IMR-90 (cell line): ENCODE measurements around the gene STUB1.

Source experiments
- CEBPB ChIP-seq: IDR thresholded peaks from 2 replicates; pipeline ENCODE4 v1.6.1; 2012; ENCODE audit warnings: low read depth, low read length, improper control_type of control experiment
- CTCF ChIP-seq: conservative IDR thresholded peaks from 2 replicates; pipeline ENCODE4 v1.5.1; 2012; ENCODE audit warnings: mild to moderate bottlenecking, low read depth, low read length, improper control_type of control experiment
- MXI1 ChIP-seq: IDR thresholded peaks from 2 replicates; pipeline ENCODE4 v1.6.1; 2012; ENCODE audit warnings: low read depth, mild to moderate bottlenecking, low read length, moderate library complexity, borderline replicate concordance
- POLR2A ChIP-seq: IDR thresholded peaks from 2 replicates; pipeline ENCODE4 v1.6.1; 2012; ENCODE audit warnings: mild to moderate bottlenecking, low read depth, low read length
- RAD21 ChIP-seq: IDR thresholded peaks from 2 replicates; pipeline ENCODE4 v1.6.1; 2012; ENCODE audit warnings: low read length, improper control_type of control experiment
- RCOR1 ChIP-seq: IDR thresholded peaks from 2 replicates; pipeline ENCODE4 v1.6.1; 2012; ENCODE audit warnings: mild to moderate bottlenecking, low read length, improper control_type of control experiment; ENCODE audit not compliant: insufficient replicate concordance
- RFX5 ChIP-seq: IDR thresholded peaks from 2 replicates; pipeline ENCODE4 v1.8.0; 2012; ENCODE audit warnings: low read depth, mild to moderate bottlenecking, low read length, moderate library complexity
- USF2 ChIP-seq: fragments of 150-350 bp; IDR thresholded peaks from 2 replicates; pipeline ENCODE4 v1.6.1; 2017; ENCODE audit warnings: mild to moderate bottlenecking, antibody characterized with exemption, low read length, low read depth
- TF ChIP-seq, protein P1 (sequence below): fragments of 150-350 bp; IDR thresholded peaks from 2 replicates; pipeline ENCODE4 v1.6.1; 2016; ENCODE audit warnings: low read depth, mild to moderate bottlenecking, low read length, moderate library complexity, borderline replicate concordance

- TF ChIP-seq, protein P1, sequence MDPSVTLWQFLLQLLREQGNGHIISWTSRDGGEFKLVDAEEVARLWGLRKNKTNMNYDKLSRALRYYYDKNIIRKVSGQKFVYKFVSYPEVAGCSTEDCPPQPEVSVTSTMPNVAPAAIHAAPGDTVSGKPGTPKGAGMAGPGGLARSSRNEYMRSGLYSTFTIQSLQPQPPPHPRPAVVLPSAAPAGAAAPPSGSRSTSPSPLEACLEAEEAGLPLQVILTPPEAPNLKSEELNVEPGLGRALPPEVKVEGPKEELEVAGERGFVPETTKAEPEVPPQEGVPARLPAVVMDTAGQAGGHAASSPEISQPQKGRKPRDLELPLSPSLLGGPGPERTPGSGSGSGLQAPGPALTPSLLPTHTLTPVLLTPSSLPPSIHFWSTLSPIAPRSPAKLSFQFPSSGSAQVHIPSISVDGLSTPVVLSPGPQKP: no peak
- no peak for TF ChIP-seq CTCF
- TF ChIP-seq USF2: no peak
- no peak for TF ChIP-seq POLR2A
- no peak for TF ChIP-seq CEBPB
- TF ChIP-seq MXI1: no peak
- TF ChIP-seq RFX5: no peak
- no peak for TF ChIP-seq RCOR1
- no peak for TF ChIP-seq RAD21
Observed at GRCh38 chr16:662597-662996, 17.6 kb upstream of the STUB1 start.
